BJ (cell line): ENCODE data around the gene TSPYL1. TPM values are rescaled to one million over a fixed set of nuclear protein-coding genes. Genes with fewer than 3 reads are reported as not detected.
A peak's percentile ranks its signal among the peaks of the same experiment; 100 is the strongest.

ENCODE experiments used
- CTCF ChIA-PET: fragments of 350-600 bp; formaldehyde crosslinking; extraction: SDS; loops from one replicate; lab custom pipeline; 2021; ENCODE audit warnings: antibody characterized with exemption, inconsistent platforms; lab: Yijun Ruan, JAX
- POLR2A ChIA-PET: fragments of 300-600 bp; sonication (Branson Sonifier 250); formaldehyde crosslinking; extraction: SDS; loops from one replicate; lab custom pipeline; 2021; ENCODE audit warnings: antibody characterized with exemption; lab: Charles Lee
- DNase-seq: peaks from one replicate; pipeline ENCODE4 v3.0.0-alpha.2; 2011; ENCODE audit warnings: low read depth
- H3K27me3 ChIP-seq: 2 replicates; pipeline ENCODE4 v1.6.0; 2011; ENCODE audit warnings: low read length; ENCODE audit not compliant: control insufficient read depth, insufficient read depth
- H3K36me3 ChIP-seq: 2 replicates; pipeline ENCODE4 v1.5.1; 2011; ENCODE audit warnings: low read length; ENCODE audit not compliant: control insufficient read depth, insufficient read depth
- H3K4me3 ChIP-seq: 2 replicates; pipeline ENCODE4 v1.5.1; 2011; ENCODE audit warnings: low read depth, mild to moderate bottlenecking, control low read depth, low read length
- CTCF ChIP-seq: IDR thresholded peaks from 2 replicates; pipeline ENCODE4 v1.5.1; 2011; ENCODE audit warnings: low read depth, mild to moderate bottlenecking, control low read depth, inconsistent platforms, low read length, moderate library complexity; ENCODE audit not compliant: insufficient read depth
- polyA plus RNA-seq: library from polyadenylated mRNA; depleted of rRNA; stranded (reverse); fragments of >200 nt; gene quantifications from 2 replicates; pipeline ENCODE4 v1.2.3, GENCODE V29; 2011; rRNA removed

The TSPYL1 gene
- polyA plus RNA-seq, 1 experiment: 31.9 TPM

- CTCF ChIA-PET: no interaction called here
- TF ChIP-seq CTCF: no peak
- DNase-seq: no peak
- H3K4me3 ChIP-seq: no peak overlapping the region
- POLR2A ChIA-PET: no interaction called here
- no peaks in the 10 kb centered on the region; the same call in 1 of the 2 replicates for H3K36me3 ChIP-seq
- no peaks in the 10 kb centered on the region for H3K27me3 ChIP-seq
Measured at GRCh38 chr6:116239856-116240255, 39.9 kb downstream of the TSPYL1 start.

- TF ChIP-seq CTCF: no peak
- no peak overlapping the region for H3K4me3 ChIP-seq
- CTCF ChIA-PET: no interaction called here
- H3K27me3 ChIP-seq: no peaks in the 10 kb centered on the region
- no peaks in the 10 kb centered on the region; the same call in 1 of the 2 replicates for H3K36me3 ChIP-seq
- DNase-seq: no peak
- POLR2A ChIA-PET: no interaction called here
Measured at GRCh38 chr6:116239256-116239655, 40.5 kb downstream of the TSPYL1 start.

GRCh38 chr6:116238083-116238482 is 41.6 kb downstream of the TSPYL1 start:
- H3K27me3 ChIP-seq: no peaks in the 10 kb centered on the region
- TF ChIP-seq CTCF: no peak
- CTCF ChIA-PET: interaction anchor here (1.4 kb wide), 1 partner anchor 9 kb away, joined by 3 read pairs; no protein-coding TSS in a partner anchor
- H3K36me3 ChIP-seq: no peaks in the 10 kb centered on the region; the same call in 1 of the 2 replicates
- H3K4me3 ChIP-seq: no peak overlapping the region
- DNase-seq: no peak
- POLR2A ChIA-PET: no interaction called here

GRCh38 chr6:116234689-116235088 is 45.0 kb downstream of the TSPYL1 start:
- Histone ChIP-seq H3K4me3 (no peak overlapping the region), H3K27me3 (no peaks in the 10 kb centered on the region), H3K36me3 (no peaks in the 10 kb centered on the region; the same call in 1 of the 2 replicates)
- TF ChIP-seq CTCF: no peak
- ChIA-PET CTCF (no interaction called here), POLR2A (no interaction called here)
- DNase-seq: no peak

- Histone ChIP-seq H3K36me3 (no peaks in the 10 kb centered on the region), H3K4me3 (peak overlapping the region; percentile 28), H3K27me3 (no peaks in the 10 kb centered on the region)
- DNase-seq: peak; percentile 46
- ChIA-PET POLR2A (no interaction called here), CTCF (interaction anchor here (0.6 to 2.9 kb wide), 4 partner anchors 8 to 115 kb away, joined by 3 to 14 read pairs (median 6); no protein-coding TSS in a partner anchor)
- no peak for TF ChIP-seq CTCF
Measured at GRCh38 chr6:116229287-116229913, 50.3 kb downstream of the TSPYL1 start.

Other genes with a start within 250 kb of the TSPYL1 start
- 0.02 and 0.04 TPM in 2 replicates for gene FRK, start 219.0 kb downstream of the TSPYL1 start, polyA plus RNA-seq
- 12.3 and 22.1 TPM in 2 replicates for gene NT5DC1, start 179.1 kb downstream of the TSPYL1 start, polyA plus RNA-seq
- gene COL10A1, start 153.8 kb downstream of the TSPYL1 start, polyA plus RNA-seq: 0.11 and 0.15 TPM in 2 replicates
- 33.7 and 34.2 TPM in 2 replicates for gene TSPYL4, start 25.9 kb downstream of the TSPYL1 start, polyA plus RNA-seq
- 82.1 and 109 TPM in 2 replicates for gene DSE, start 91.0 kb upstream of the TSPYL1 start, polyA plus RNA-seq
- 0.75 and 0.78 TPM in 2 replicates for gene CALHM6, start 181.4 kb upstream of the TSPYL1 start, polyA plus RNA-seq
- gene CALHM5, start 231.7 kb upstream of the TSPYL1 start, polyA plus RNA-seq: 4.4 and 6.6 TPM in 2 replicates